Motor neuron (in vitro differentiated cells): Measurements from ENCODE around the gene PLVAP. TPM values are rescaled to one million over a fixed set of nuclear protein-coding genes. Genes with fewer than 3 reads are reported as not detected.

ENCODE experiments used
- ATAC-seq, 8 experiments: fragments of 200-7000 bp; cut with Tn5 transposase; replicated peaks in 6 of 8; 2 replicates each; pipeline ENCODE4 v1.8.0; 2021; ENCODE audit warnings: mild to moderate bottlenecking in 8 of 8, moderate library complexity in 8 of 8
- H3K27ac ChIP-seq, 2 donors: fragments of 250-450 bp; sonication (Bioruptor Pico); 2 replicates each; pipeline ENCODE4 v1.9.0; 2021; ENCODE audit warnings: antibody characterized with exemption in 2 of 2, mild to moderate bottlenecking in 2 of 2, moderate library complexity in 1 of 2
- H3K4me1 ChIP-seq, 2 donors: fragments of 250-450 bp; sonication (Bioruptor Pico); replicated peaks in 1 of 2; 2 replicates each; pipeline ENCODE4 v1.6.1; 2021; ENCODE audit warnings: antibody characterized with exemption in 2 of 2, mild to moderate bottlenecking in 2 of 2, moderate library complexity in 1 of 2
- H3K4me3 ChIP-seq, 5 donors: fragments of 250-450 bp; sonication (Bioruptor Pico); 2 replicates each; pipeline ENCODE4 v1.9.0; 2021; ENCODE audit warnings: antibody characterized with exemption in 5 of 5, mild to moderate bottlenecking in 5 of 5, moderate library complexity in 4 of 5
- WGBS, 10 experiments: fragments of 450-650 bp; shearing (Covaris generic); methylation state at CpG; one replicate each; pipeline ENCODE4 v1.0.0; 2022; 5-methylcytosine and 5-hydroxymethylcytosine counted together
- in situ Hi-C, 9 experiments: fragments of 400-800 bp; cut with MboI; loops; one replicate each; pipeline ENCODE4 v1.15.0; 2021; ENCODE audit warnings: low sequenced_read_pairs in 9 of 9, low pct_unique_long_range_greater_than_20kb in 2 of 9; ENCODE audit not compliant: unreplicated experiment in 9 of 9
- total RNA-seq, 8 experiments: library from RNA; unstranded; fragments of 300-600 nt; gene quantifications; 2 replicates each; pipeline versions ENCODE4 v1.2.3 to v1.2.4, GENCODE V29; 2022

The PLVAP gene
- total RNA-seq, 8 experiments from 2014 or later = 0.05 to 2.5 (median 0.27) TPM; not detected in 1

DNA sequence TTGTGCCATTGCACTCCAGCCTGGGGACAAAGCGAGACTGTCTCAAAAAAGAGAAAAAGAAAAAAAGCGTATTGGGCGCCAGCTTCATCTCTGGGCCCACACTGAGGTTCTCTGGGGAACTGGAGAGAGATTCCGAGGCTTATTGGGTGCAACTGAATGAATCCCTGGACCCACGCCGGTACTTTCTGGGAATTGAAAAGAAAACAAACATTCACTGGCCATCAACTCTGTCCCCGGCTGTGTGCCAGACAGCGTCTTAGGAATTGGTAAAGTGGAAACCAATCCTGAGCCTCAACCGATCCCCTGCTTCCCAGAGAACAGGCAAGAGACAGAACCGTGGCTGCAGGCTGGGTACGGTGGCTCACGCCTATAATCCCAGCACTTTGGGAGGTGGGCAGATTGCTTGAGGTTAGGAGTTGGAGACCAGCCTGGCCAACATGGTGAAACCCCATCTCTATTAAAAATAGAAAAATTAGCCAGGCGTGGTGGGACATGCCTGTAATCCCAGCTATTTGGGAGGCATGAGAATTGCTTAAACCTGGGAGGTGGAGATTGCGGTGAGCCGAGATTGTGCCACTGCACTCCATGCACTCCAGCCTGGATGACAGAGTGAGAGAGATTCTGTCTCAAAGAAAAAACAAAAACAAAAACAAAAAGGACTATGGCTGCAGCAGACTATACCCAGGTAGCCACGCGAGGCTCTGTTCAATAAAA lies 51.1 kb downstream of the PLVAP start:
- no peak overlapping the region for H3K27ac ChIP-seq
- H3K4me1 ChIP-seq = peaks cover 4 to 13% of the 10 kb centered on the region in 2 donors
- ATAC-seq = no peak
- 40 to 100% (median 94%) methylated on average over 1 to 15 of the region's 17 CpGs; no CpG with 5 or more reads in 1 of the 10 experiments for WGBS, 10 experiments
- H3K4me3 ChIP-seq = no peak overlapping the region
- in situ Hi-C loops = no loop called here

DNA sequence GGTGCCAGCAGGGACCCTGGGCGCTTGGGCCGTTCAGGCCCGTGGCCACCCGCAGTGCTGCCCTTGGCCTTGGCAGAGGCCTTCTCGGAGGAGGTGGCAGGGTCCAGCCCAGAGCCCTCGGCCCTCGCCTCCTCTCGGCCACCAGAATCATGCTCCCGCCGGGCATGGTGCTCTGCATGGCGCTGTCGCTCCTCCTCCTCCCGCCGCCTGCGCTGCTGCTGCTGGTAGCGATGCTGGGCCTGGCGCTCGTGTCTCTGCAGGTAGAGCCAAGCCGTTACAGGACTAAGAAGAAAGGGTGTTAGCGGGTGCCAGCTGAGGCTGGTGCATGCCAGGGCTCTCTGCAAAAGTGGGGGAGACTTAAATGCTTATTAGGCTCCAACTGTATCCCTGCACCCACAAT lies 52.0 kb downstream of the PLVAP start:
- no peak overlapping the region for H3K27ac ChIP-seq
- 94 to 98% (median 96%) methylated on average over 5 to 10 of the region's 20 CpGs; no CpG with 5 or more reads in 7 of the 10 experiments for WGBS, 10 experiments
- peaks cover 4 to 13% of the 10 kb centered on the region in 2 donors for H3K4me1 ChIP-seq
- in situ Hi-C loops = no loop called here
- H3K4me3 ChIP-seq = no peak overlapping the region
- ATAC-seq = no peak

GRCh38 chr19:17324357-17325114 lies 52.6 kb downstream of the PLVAP start:
- no peak for ATAC-seq
- 87% methylated on average over 7 of the region's 28 CpGs; no CpG with 5 or more reads in 9 of the 10 experiments for WGBS, 10 experiments
- Histone ChIP-seq H3K4me1 (peaks cover 4 to 13% of the 10 kb centered on the region in 2 donors), H3K4me3 (no peak overlapping the region), H3K27ac (no peak overlapping the region)
- in situ Hi-C loops = no loop called here

DNA sequence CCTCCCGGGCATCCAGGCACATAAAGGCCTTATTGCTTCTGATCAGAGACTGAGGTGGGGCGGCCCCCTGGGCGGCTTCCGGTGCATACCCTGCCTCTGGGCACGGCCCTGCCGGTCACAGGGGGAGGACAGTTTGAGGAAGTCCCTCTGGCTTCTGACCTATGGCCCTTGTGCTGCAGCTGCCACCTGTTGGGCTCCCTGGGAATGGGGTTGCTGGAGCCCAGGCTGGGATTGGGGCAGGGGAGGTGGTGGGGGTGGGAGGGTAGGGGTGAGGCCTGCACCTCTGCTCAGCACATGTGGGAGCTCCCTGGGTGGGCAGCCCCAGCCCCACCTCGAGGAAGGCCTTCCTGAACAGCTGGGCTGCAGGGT lies 53.2 kb downstream of the PLVAP start:
- Histone ChIP-seq H3K27ac (no peak overlapping the region), H3K4me1 (peaks cover 2 to 10% of the 10 kb centered on the region in 2 donors), H3K4me3 (no peak overlapping the region)
- WGBS, 10 experiments = no CpG with 5 or more reads among the region's 7 CpGs
- in situ Hi-C loops = no loop called here
- ATAC-seq = peak in 3 of 8 experiments; percentile 14 to 40 (median 28)

DNA sequence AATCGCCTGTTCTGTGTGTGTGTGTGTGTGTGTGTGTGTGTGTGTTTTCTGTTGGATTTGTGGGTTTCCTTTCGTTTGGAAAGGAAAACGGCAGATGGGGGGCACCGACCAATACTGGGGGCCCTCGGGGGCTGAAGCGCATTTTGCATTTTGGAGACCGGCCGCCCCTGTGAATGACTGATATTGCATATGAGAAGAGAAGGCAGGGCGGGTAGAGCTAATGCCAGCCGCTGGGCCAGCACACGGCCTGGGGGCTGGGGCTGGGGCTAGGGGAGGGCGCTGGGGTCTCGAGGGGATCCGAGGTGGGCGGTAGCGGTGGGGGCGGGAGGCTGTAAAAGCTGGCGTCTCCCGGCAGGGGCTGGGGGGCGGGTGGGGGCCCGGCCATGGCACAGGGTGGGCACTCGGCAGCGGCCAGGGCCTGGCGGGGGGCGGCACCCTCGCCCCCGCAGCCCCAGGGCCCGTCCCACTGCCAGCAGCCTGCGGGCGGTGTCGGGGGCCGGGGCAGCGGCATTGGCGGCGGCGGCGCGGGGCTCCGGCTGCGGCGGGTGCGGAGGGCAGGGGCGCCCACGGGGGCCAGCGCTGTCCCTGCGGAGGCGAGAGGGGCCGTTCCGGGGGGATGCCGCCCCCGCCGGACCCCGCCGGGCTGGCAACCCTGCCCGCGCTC lies 53.7 kb downstream of the PLVAP start:
- H3K4me3 ChIP-seq = no peak overlapping the region
- in situ Hi-C loops = no loop called here
- peak in 4 of 8 experiments; percentile 1 to 20 (median 9) for ATAC-seq
- no peak overlapping the region for H3K27ac ChIP-seq
- 0 to 100% (median 84%) methylated on average over 1 to 3 of the region's 56 CpGs; no CpG with 5 or more reads in 6 of the 10 experiments for WGBS, 10 experiments
- peaks cover 0 to 6% of the 10 kb centered on the region in 2 donors for H3K4me1 ChIP-seq

DNA sequence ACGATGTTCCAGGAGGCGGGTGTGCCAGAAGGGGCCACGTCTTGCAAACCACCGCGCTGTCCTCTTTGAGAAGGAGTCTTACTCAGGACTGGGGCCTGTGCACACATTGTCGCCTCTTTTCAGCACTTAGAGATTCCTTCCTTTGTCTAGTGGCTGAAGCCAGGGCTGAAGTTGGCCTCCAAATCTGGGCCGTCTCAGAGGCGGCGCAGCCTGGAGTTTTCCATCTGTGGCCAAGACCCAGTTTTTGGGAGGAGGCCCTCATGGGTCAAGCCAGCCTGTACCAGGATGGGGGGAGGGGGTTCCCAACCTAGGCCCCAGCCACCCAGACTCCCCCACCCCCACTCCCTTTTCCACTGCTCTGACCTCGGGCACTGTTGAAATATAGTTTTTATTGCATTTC lies 54.3 kb downstream of the PLVAP start:
- H3K4me1 ChIP-seq = peaks cover 0 to under 1% of the 10 kb centered on the region in 2 donors
- ATAC-seq = peak in 2 of 8 experiments; percentile 6 to 19
- no peak overlapping the region for H3K27ac ChIP-seq
- in situ Hi-C loops = no loop called here
- 20 to 100% (median 89%) methylated on average over 1 to 7 of the region's 10 CpGs; no CpG with 5 or more reads in 4 of the 10 experiments for WGBS, 10 experiments
- H3K4me3 ChIP-seq = no peak overlapping the region

DNA sequence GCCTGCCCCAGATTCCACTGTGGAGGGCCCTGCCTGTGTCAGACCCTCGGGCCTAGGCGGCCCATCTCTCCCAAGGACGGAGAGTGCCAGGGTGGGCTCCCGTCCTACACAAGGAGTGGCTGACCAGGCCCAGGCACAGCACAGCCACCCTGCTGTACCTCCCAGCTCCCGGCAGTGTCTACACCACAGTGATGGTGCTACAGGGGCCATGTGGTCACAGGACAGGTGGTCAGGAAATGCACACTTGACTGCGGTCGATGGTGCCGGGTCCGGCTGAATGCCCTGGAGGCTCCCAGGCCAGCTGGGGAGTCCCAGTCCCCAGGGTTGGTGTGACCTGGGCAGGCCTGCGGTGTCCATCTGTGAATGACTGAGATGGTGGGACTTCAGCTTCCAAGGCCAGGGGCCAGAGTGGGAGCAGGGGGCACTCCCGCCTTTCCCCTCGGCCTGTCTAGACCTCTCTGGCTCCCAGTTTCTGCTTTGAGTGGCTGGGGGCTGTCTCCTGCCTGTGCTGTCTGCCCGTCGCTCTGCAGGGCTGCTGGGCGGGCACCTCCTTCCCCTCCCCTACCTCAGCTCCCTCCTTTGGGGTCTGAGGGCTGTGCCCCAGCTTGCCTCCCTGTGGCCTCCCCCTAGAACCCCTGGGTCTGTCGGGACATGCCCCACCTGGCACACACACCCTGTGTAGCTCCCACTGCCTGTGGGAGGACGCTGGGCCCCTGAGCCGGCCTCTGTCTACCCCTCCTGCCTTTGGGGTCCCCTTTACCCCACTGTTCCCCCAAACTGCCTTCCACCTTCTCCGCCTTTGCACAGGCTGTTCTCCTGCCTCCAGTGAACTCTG lies 55.3 kb downstream of the PLVAP start:
- H3K4me3 ChIP-seq = no peak overlapping the region
- ATAC-seq = peak in 4 of 8 experiments; percentile 8 to 13 (median 10)
- H3K4me1 ChIP-seq = no peaks in the 10 kb centered on the region
- 86 to 100% (median 90%) methylated on average over 1 to 2 of the region's 19 CpGs; no CpG with 5 or more reads in 7 of the 10 experiments for WGBS, 10 experiments
- in situ Hi-C loops = no loop called here
- no peak overlapping the region for H3K27ac ChIP-seq

DNA sequence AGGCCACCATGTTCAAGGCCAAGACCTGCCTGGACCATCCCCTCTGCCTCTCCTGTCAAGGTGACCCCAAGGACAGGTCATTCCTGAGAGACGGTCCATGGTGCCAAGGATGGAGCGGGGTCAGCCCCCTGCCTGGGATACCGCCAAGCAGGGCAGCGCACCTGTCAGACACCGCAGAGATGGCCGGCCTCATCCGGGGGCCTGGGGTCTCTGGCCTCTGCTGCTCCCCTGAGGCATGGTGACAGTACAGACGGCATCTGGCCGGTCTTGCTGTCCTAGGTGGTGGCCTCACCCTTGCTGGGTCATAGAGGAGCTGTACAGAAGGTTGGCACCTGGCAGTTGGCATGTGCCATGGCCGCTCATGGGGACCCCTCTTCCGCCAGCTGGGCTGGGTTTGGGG lies 56.7 kb downstream of the PLVAP start:
- H3K4me1 ChIP-seq = no peaks in the 10 kb centered on the region
- H3K27ac ChIP-seq = no peak overlapping the region
- ATAC-seq = peak in 2 of 8 experiments; percentile 1 to 5
- no peak overlapping the region for H3K4me3 ChIP-seq
- WGBS, 10 experiments = no CpG with 5 or more reads among the region's 11 CpGs
- in situ Hi-C loops = no loop called here

DNA sequence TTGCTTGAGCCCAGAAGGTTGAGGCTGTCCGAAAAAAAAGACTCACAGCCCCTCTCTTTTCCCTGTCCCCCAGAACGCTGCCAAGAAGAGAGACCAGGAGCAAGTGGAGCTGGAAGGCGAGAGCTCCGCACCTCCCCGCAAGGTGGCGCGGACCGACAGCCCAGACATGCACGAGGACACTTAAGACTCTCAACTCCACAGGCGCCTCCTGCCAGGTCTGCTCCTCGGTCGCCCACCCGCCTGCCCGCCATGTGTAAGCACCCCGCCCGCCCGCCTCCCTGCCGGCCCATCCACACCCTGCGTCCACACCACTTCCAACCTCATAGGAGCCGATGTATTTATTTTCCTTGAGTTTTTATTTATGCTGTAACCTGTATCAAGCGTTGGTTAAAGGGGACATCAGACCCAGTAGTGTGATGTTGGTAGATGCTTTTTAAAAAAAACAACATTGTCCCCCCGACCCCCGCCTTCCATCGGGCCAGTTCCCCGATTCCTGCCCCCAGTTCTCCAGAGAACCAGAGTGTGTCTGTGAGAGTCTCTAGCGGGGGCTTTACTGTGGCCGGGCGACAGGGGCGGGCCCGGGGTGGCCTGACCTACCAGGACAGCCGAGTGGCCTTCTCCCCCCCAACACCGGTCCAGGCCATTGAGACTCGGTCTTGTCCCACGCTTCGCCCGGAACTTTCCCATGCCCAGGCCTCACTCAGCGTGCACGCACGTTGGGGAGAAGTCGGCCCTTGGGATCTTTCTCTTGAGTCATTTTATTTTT lies 57.5 kb downstream of the PLVAP start:
- in situ Hi-C loops = no loop called here
- WGBS, 10 experiments = 85 to 96% methylated on average over 5 of the region's 40 CpGs; no CpG with 5 or more reads in 8 of the 10 experiments
- ATAC-seq = no peak
- H3K4me3 ChIP-seq = no peak overlapping the region
- no peak overlapping the region for H3K27ac ChIP-seq
- H3K4me1 ChIP-seq = no peaks in the 10 kb centered on the region

DNA sequence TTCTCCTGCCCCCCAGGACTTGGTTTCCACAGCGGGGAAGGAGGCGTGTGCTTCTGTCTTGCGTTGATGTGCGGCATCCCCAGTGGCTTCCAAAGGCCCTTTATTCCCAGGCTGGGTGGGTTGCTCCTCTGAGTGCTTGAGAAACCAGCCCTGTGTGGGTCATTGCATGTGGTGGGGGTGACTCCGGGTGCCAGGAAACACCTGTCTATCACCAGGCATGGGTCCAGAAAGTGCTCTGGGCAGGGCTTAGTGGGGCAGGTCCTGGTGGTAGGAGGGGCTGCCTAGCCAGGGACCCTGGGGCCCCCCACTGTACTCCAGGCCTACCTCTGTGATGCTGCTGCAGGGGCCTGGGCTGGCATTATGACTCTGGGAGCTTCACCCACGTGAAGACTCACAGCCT lies 58.2 kb downstream of the PLVAP start:
- ATAC-seq = no peak
- H3K4me1 ChIP-seq = no peaks in the 10 kb centered on the region
- H3K4me3 ChIP-seq = no peak overlapping the region
- WGBS, 10 experiments = 70 to 83% methylated on average over 2 to 3 of the region's 6 CpGs; no CpG with 5 or more reads in 8 of the 10 experiments
- in situ Hi-C loops = no loop called here
- H3K27ac ChIP-seq = no peak overlapping the region

GRCh38 chr19:17314007-17314593 lies 63.0 kb downstream of the PLVAP start:
- no peak for ATAC-seq
- H3K27ac ChIP-seq = no peak overlapping the region
- peaks cover 5 to 8% of the 10 kb centered on the region in 2 donors for H3K4me1 ChIP-seq
- in situ Hi-C loops = no loop called here
- H3K4me3 ChIP-seq = no peak overlapping the region
- 95 to 100% (median 97%) methylated on average over 2 to 6 of the region's 19 CpGs; no CpG with 5 or more reads in 7 of the 10 experiments for WGBS, 10 experiments
